Measurements from ENCODE around the gene KLHL29.

KLHL29 gene

GRCh38 chr2:23356711-23357110 lies 28.3 kb upstream of the KLHL29 start:
- H3K27ac Mint-ChIP-seq, result no peak overlapping the region

GRCh38 chr2:23359631-23360567 lies 25.1 kb upstream of the KLHL29 start:
- H3K4me3 Mint-ChIP-seq, result no peak overlapping the region
- DNase-seq, result no peak
- no peak for ATAC-seq (replicated peaks)
- peaks cover 21 to 28% of the 10 kb centered on the region in 2 donors for H3K27me3 Mint-ChIP-seq
- H3K4me1 Mint-ChIP-seq (ENCODE audit: low read depth in 2 of 2), result no peaks in the 10 kb centered on the region
- H3K36me3 Mint-ChIP-seq (ENCODE audit: insufficient read depth), result no peaks in the 10 kb centered on the region
- H3K9me3 Mint-ChIP-seq, result no peaks in the 10 kb centered on the region
- no peak overlapping the region for H3K27ac Mint-ChIP-seq

More at GRCh38 chr2:23356711-23357110, 28.3 kb upstream of the KLHL29 start:
- H3K27me3 Mint-ChIP-seq, result peaks cover 35 to 45% of the 10 kb centered on the region in 2 donors
- no peak overlapping the region for H3K4me3 Mint-ChIP-seq
- ATAC-seq (replicated peaks) (no peak), DNase-seq (no peak)
- H3K9me3 Mint-ChIP-seq, result no peaks in the 10 kb centered on the region
- H3K4me1 Mint-ChIP-seq (ENCODE audit: low read depth in 2 of 2), result no peaks in the 10 kb centered on the region
- no peaks in the 10 kb centered on the region for H3K36me3 Mint-ChIP-seq (ENCODE audit: insufficient read depth)

GRCh38 chr2:23360571-23361125 lies 24.3 kb upstream of the KLHL29 start:
- Mint-ChIP-seq H3K36me3 (ENCODE audit: insufficient read depth) (no peaks in the 10 kb centered on the region), H3K4me3 (no peak overlapping the region), H3K4me1 (ENCODE audit: low read depth in 2 of 2) (no peaks in the 10 kb centered on the region), H3K9me3 (no peaks in the 10 kb centered on the region), H3K27me3 (peaks cover 16 to 31% of the 10 kb centered on the region in 2 donors), H3K27ac (no peak overlapping the region)
- DNase-seq (no peak), ATAC-seq (replicated peaks) (no peak)

- Mint-ChIP-seq H3K4me1 (ENCODE audit: low read depth in 2 of 2) (no peaks in the 10 kb centered on the region), H3K4me3 (no peak overlapping the region), H3K36me3 (ENCODE audit: insufficient read depth) (no peaks in the 10 kb centered on the region), H3K27ac (no peak overlapping the region), H3K27me3 (peaks cover 14 to 32% of the 10 kb centered on the region in 2 donors), H3K9me3 (no peaks in the 10 kb centered on the region)
- ATAC-seq (replicated peaks) (no peak), DNase-seq (no peak)
These were observed 23.8 kb upstream of the KLHL29 start for GRCh38 chr2:23361152-23361551.

- peaks cover 4% of the 10 kb centered on the region for H3K36me3 Mint-ChIP-seq (ENCODE audit: insufficient read depth)
- H3K4me1 Mint-ChIP-seq (ENCODE audit: low read depth in 2 of 2), result no peaks in the 10 kb centered on the region
- no peak for ATAC-seq (replicated peaks)
- peaks cover 0 to 6% of the 10 kb centered on the region in 2 donors for H3K9me3 Mint-ChIP-seq
- no peak overlapping the region for H3K27ac Mint-ChIP-seq
- DNase-seq, result no peak
- peaks cover 7 to 32% of the 10 kb centered on the region in 2 donors for H3K27me3 Mint-ChIP-seq
- no peak overlapping the region for H3K4me3 Mint-ChIP-seq
These were observed 21.7 kb upstream of the KLHL29 start for GRCh38 chr2:23363268-23363667.

- ATAC-seq (replicated peaks) (no peak), DNase-seq (no peak)
- Mint-ChIP-seq H3K4me1 (ENCODE audit: low read depth in 2 of 2) (no peaks in the 10 kb centered on the region), H3K27ac (no peak overlapping the region), H3K36me3 (ENCODE audit: insufficient read depth) (peaks cover 4% of the 10 kb centered on the region), H3K9me3 (peaks cover 0 to 6% of the 10 kb centered on the region in 2 donors), H3K27me3 (peaks cover 7 to 32% of the 10 kb centered on the region in 2 donors), H3K4me3 (no peak overlapping the region)
These were observed 21.1 kb upstream of the KLHL29 start for GRCh38 chr2:23363831-23364230.

- Mint-ChIP-seq H3K4me3 (no peak overlapping the region), H3K4me1 (ENCODE audit: low read depth in 2 of 2) (no peaks in the 10 kb centered on the region), H3K27ac (no peak overlapping the region), H3K36me3 (ENCODE audit: insufficient read depth) (peaks cover 4% of the 10 kb centered on the region), H3K27me3 (peaks cover 0 to 22% of the 10 kb centered on the region in 2 donors), H3K9me3 (peaks cover 0 to 6% of the 10 kb centered on the region in 2 donors)
- DNase-seq (no peak), ATAC-seq (replicated peaks) (no peak)
These were observed 18.3 kb upstream of the KLHL29 start for GRCh38 chr2:23366720-23367119.

- Mint-ChIP-seq H3K4me1 (ENCODE audit: low read depth in 2 of 2) (no peaks in the 10 kb centered on the region), H3K4me3 (no peak overlapping the region), H3K36me3 (ENCODE audit: insufficient read depth) (peaks cover 4% of the 10 kb centered on the region), H3K9me3 (peaks cover 0 to 6% of the 10 kb centered on the region in 2 donors), H3K27ac (no peak overlapping the region), H3K27me3 (peaks cover 0 to 22% of the 10 kb centered on the region in 2 donors)
- DNase-seq (no peak), ATAC-seq (replicated peaks) (no peak)
These were observed 17.2 kb upstream of the KLHL29 start for GRCh38 chr2:23367760-23368159.

- no peak for ATAC-seq (replicated peaks)
- DNase-seq, result no peak
- Mint-ChIP-seq H3K27me3 (peaks cover 26 to 33% of the 10 kb centered on the region in 2 donors), H3K4me1 (ENCODE audit: low read depth in 2 of 2) (no peaks in the 10 kb centered on the region), H3K4me3 (no peak overlapping the region), H3K9me3 (no peaks in the 10 kb centered on the region), H3K27ac (no peak overlapping the region), H3K36me3 (ENCODE audit: insufficient read depth) (no peaks in the 10 kb centered on the region)
These were observed 11.3 kb upstream of the KLHL29 start for GRCh38 chr2:23373666-23374065.

- no peak overlapping the region for H3K4me3 Mint-ChIP-seq
- peaks cover 30 to 34% of the 10 kb centered on the region in 2 donors for H3K27me3 Mint-ChIP-seq
- no peaks in the 10 kb centered on the region for H3K36me3 Mint-ChIP-seq (ENCODE audit: insufficient read depth)
- ATAC-seq (replicated peaks), result no peak
- H3K27ac Mint-ChIP-seq, result no peak overlapping the region
- H3K9me3 Mint-ChIP-seq, result no peaks in the 10 kb centered on the region
- DNase-seq, result no peak
- H3K4me1 Mint-ChIP-seq (ENCODE audit: low read depth in 2 of 2), result peaks cover 0 to 4% of the 10 kb centered on the region in 2 donors
These were observed 9.5 kb upstream of the KLHL29 start for GRCh38 chr2:23375448-23375847.

GRCh38 chr2:23376075-23376474 lies 8.9 kb upstream of the KLHL29 start:
- Mint-ChIP-seq H3K4me3 (no peak overlapping the region), H3K9me3 (no peaks in the 10 kb centered on the region), H3K36me3 (ENCODE audit: insufficient read depth) (no peaks in the 10 kb centered on the region), H3K4me1 (ENCODE audit: low read depth in 2 of 2) (peaks cover 2 to 10% of the 10 kb centered on the region in 2 donors), H3K27me3 (peaks cover 37 to 40% of the 10 kb centered on the region in 2 donors), H3K27ac (no peak overlapping the region)
- DNase-seq, result no peak
- no peak for ATAC-seq (replicated peaks)

GRCh38 chr2:23376972-23377371 lies 8.0 kb upstream of the KLHL29 start:
- peaks cover 2 to 10% of the 10 kb centered on the region in 2 donors for H3K4me1 Mint-ChIP-seq (ENCODE audit: low read depth in 2 of 2)
- no peak overlapping the region for H3K27ac Mint-ChIP-seq
- H3K36me3 Mint-ChIP-seq (ENCODE audit: insufficient read depth), result no peaks in the 10 kb centered on the region
- H3K27me3 Mint-ChIP-seq, result peaks cover 44 to 48% of the 10 kb centered on the region in 2 donors
- no peak overlapping the region for H3K4me3 Mint-ChIP-seq
- no peak for DNase-seq
- H3K9me3 Mint-ChIP-seq, result no peaks in the 10 kb centered on the region
- ATAC-seq (replicated peaks), result no peak

- peaks cover 50 to 56% of the 10 kb centered on the region in 2 donors for H3K27me3 Mint-ChIP-seq
- peaks cover 2 to 10% of the 10 kb centered on the region in 2 donors for H3K4me1 Mint-ChIP-seq (ENCODE audit: low read depth in 2 of 2)
- no peaks in the 10 kb centered on the region for H3K9me3 Mint-ChIP-seq
- H3K36me3 Mint-ChIP-seq (ENCODE audit: insufficient read depth), result no peaks in the 10 kb centered on the region
- DNase-seq (no peak), ATAC-seq (replicated peaks) (no peak)
- no peak overlapping the region for H3K27ac Mint-ChIP-seq
- H3K4me3 Mint-ChIP-seq, result no peak overlapping the region
These were observed 7.2 kb upstream of the KLHL29 start for GRCh38 chr2:23377771-23378170.

- peaks cover 55 to 64% of the 10 kb centered on the region in 2 donors for H3K27me3 Mint-ChIP-seq
These were observed 6.5 kb upstream of the KLHL29 start for GRCh38 chr2:23378496-23378895.

More at GRCh38 chr2:23378496-23378895, 6.5 kb upstream of the KLHL29 start:
- H3K9me3 Mint-ChIP-seq, result no peaks in the 10 kb centered on the region
- no peak for DNase-seq
- ATAC-seq (replicated peaks), result no peak
- H3K27ac Mint-ChIP-seq, result no peak overlapping the region
- H3K4me1 Mint-ChIP-seq (ENCODE audit: low read depth in 2 of 2), result peaks cover 2 to 10% of the 10 kb centered on the region in 2 donors
- H3K36me3 Mint-ChIP-seq (ENCODE audit: insufficient read depth), result no peaks in the 10 kb centered on the region
- H3K4me3 Mint-ChIP-seq, result no peak overlapping the region
